ACC112 (cell line): ENCODE measurements around the gene CEP112.

ENCODE experiments used
- H2AFZ ChIP-seq: fragments of 200-600 bp; sonication (generic); one replicate; pipeline ENCODE4 v1.6.0; 2017; ENCODE audit warnings: antibody characterized with exemption, low read length; ENCODE audit not compliant: unreplicated experiment
- H3K27ac ChIP-seq: fragments of 200-600 bp; sonication (generic); 2 replicates; pipeline ENCODE4 v1.5.1; 2014; ENCODE audit warnings: low read depth, mild to moderate bottlenecking, antibody characterized with exemption, low read length, moderate library complexity
- H3K27me3 ChIP-seq: fragments of 200-600 bp; sonication (generic); 2 replicates; pipeline ENCODE4 v1.6.1; 2014; ENCODE audit warnings: mild to moderate bottlenecking, antibody characterized with exemption, low read length, moderate library complexity, mixed read lengths; ENCODE audit not compliant: insufficient read depth
- H3K36me3 ChIP-seq: fragments of 200-600 bp; sonication (generic); 2 replicates; pipeline ENCODE4 v1.6.1; 2016; ENCODE audit warnings: mild to moderate bottlenecking, antibody characterized with exemption, low read length, moderate library complexity, mixed read lengths; ENCODE audit not compliant: insufficient read depth
- H3K4me1 ChIP-seq: fragments of 200-600 bp; sonication (generic); one replicate; pipeline ENCODE4 v1.6.1; 2016; ENCODE audit warnings: low read length, mixed read lengths; ENCODE audit not compliant: insufficient read depth, unreplicated experiment, control insufficient read depth
- H3K4me3 ChIP-seq: fragments of 200-600 bp; sonication (generic); 2 replicates; pipeline ENCODE4 v1.5.1; 2014; ENCODE audit warnings: mild to moderate bottlenecking, low read depth, low read length
- H3K79me2 ChIP-seq: fragments of 200-600 bp; sonication (generic); one replicate; pipeline ENCODE4 v1.6.0; 2016; ENCODE audit warnings: low read length; ENCODE audit not compliant: control insufficient read depth, unreplicated experiment, insufficient read depth

The CEP112 gene

GRCh38 chr17:65966072-65966695 lies 225.7 kb downstream of the CEP112 start:
- H3K27ac ChIP-seq = no peak overlapping the region
- H3K79me2 ChIP-seq = no peaks in the 10 kb centered on the region
- H3K4me3 ChIP-seq = no peak overlapping the region
- no peaks in the 10 kb centered on the region for H3K4me1 ChIP-seq
- H2AFZ ChIP-seq = no peak overlapping the region
- no peaks in the 10 kb centered on the region for H3K27me3 ChIP-seq
- no peaks in the 10 kb centered on the region for H3K36me3 ChIP-seq

GRCh38 chr17:65963179-65963578 lies 228.8 kb downstream of the CEP112 start:
- H3K4me3 ChIP-seq = no peak overlapping the region
- peaks cover 6% of the 10 kb centered on the region; the same call in 1 of the 2 replicates for H3K36me3 ChIP-seq
- no peaks in the 10 kb centered on the region for H3K79me2 ChIP-seq
- no peaks in the 10 kb centered on the region for H3K4me1 ChIP-seq
- H3K27ac ChIP-seq = no peak overlapping the region
- H3K27me3 ChIP-seq = no peaks in the 10 kb centered on the region
- H2AFZ ChIP-seq = no peak overlapping the region

- no peak overlapping the region for H3K4me3 ChIP-seq
- peaks cover 6% of the 10 kb centered on the region; the same call in 1 of the 2 replicates for H3K36me3 ChIP-seq
- H3K27me3 ChIP-seq = no peaks in the 10 kb centered on the region
Measured at GRCh38 chr17:65959630-65960029, 232.3 kb downstream of the CEP112 start.

GRCh38 chr17:65956814-65957213 lies 235.1 kb downstream of the CEP112 start:
- H3K79me2 ChIP-seq = no peaks in the 10 kb centered on the region

More at GRCh38 chr17:65959630-65960029, 232.3 kb downstream of the CEP112 start:
- no peak overlapping the region for H3K27ac ChIP-seq
- no peak overlapping the region for H2AFZ ChIP-seq
- H3K4me1 ChIP-seq = no peaks in the 10 kb centered on the region
- no peaks in the 10 kb centered on the region for H3K79me2 ChIP-seq

GRCh38 chr17:65954148-65954449 lies 237.8 kb downstream of the CEP112 start:
- H3K36me3 ChIP-seq = peaks cover 9% of the 10 kb centered on the region
- H3K27me3 ChIP-seq = no peaks in the 10 kb centered on the region
- no peak overlapping the region for H3K27ac ChIP-seq
- no peak overlapping the region for H3K4me3 ChIP-seq
- no peaks in the 10 kb centered on the region for H3K79me2 ChIP-seq
- H2AFZ ChIP-seq = no peak overlapping the region
- H3K4me1 ChIP-seq = no peaks in the 10 kb centered on the region

More at GRCh38 chr17:65956814-65957213, 235.1 kb downstream of the CEP112 start:
- Histone ChIP-seq H2AFZ (no peak overlapping the region), H3K4me3 (no peak overlapping the region), H3K36me3 (peaks cover 13% of the 10 kb centered on the region), H3K27me3 (no peaks in the 10 kb centered on the region), H3K4me1 (no peaks in the 10 kb centered on the region), H3K27ac (no peak overlapping the region)

- no peaks in the 10 kb centered on the region for H3K4me1 ChIP-seq
- no peaks in the 10 kb centered on the region for H3K27me3 ChIP-seq
- H3K27ac ChIP-seq = no peak overlapping the region
- H2AFZ ChIP-seq = no peak overlapping the region
- peaks cover 7% of the 10 kb centered on the region for H3K36me3 ChIP-seq
- no peaks in the 10 kb centered on the region for H3K79me2 ChIP-seq
- no peak overlapping the region for H3K4me3 ChIP-seq
Measured at GRCh38 chr17:65953316-65954147, 238.4 kb downstream of the CEP112 start.

GRCh38 chr17:65952586-65952985 lies 239.3 kb downstream of the CEP112 start:
- no peak overlapping the region for H3K4me3 ChIP-seq
- no peaks in the 10 kb centered on the region for H3K27me3 ChIP-seq
- H3K4me1 ChIP-seq = no peaks in the 10 kb centered on the region
- H3K27ac ChIP-seq = no peak overlapping the region
- no peak overlapping the region for H2AFZ ChIP-seq
- H3K79me2 ChIP-seq = no peaks in the 10 kb centered on the region
- H3K36me3 ChIP-seq = peaks cover 7% of the 10 kb centered on the region

GRCh38 chr17:65952015-65952414 lies 239.9 kb downstream of the CEP112 start:
- Histone ChIP-seq H3K27me3 (no peaks in the 10 kb centered on the region), H3K4me3 (no peak overlapping the region), H3K4me1 (no peaks in the 10 kb centered on the region), H3K27ac (no peak overlapping the region), H3K36me3 (peaks cover 7% of the 10 kb centered on the region), H3K79me2 (no peaks in the 10 kb centered on the region), H2AFZ (no peak overlapping the region)

- no peak overlapping the region for H3K27ac ChIP-seq
- no peaks in the 10 kb centered on the region for H3K79me2 ChIP-seq
- no peaks in the 10 kb centered on the region for H3K4me1 ChIP-seq
- H2AFZ ChIP-seq = no peak overlapping the region
- no peak overlapping the region for H3K4me3 ChIP-seq
- H3K27me3 ChIP-seq = no peaks in the 10 kb centered on the region
- H3K36me3 ChIP-seq = peaks cover 3% of the 10 kb centered on the region
Measured at GRCh38 chr17:65947831-65948230, 244.1 kb downstream of the CEP112 start.

- no peak overlapping the region for H3K27ac ChIP-seq
- peaks cover 4% of the 10 kb centered on the region for H3K4me1 ChIP-seq
- H3K36me3 ChIP-seq = no peaks in the 10 kb centered on the region
- H3K79me2 ChIP-seq = no peaks in the 10 kb centered on the region
- no peak overlapping the region for H3K4me3 ChIP-seq
- H2AFZ ChIP-seq = no peak overlapping the region
- H3K27me3 ChIP-seq = no peaks in the 10 kb centered on the region
Measured at GRCh38 chr17:65942592-65942991, 249.3 kb downstream of the CEP112 start.

- Histone ChIP-seq H3K27ac (no peak overlapping the region), H2AFZ (no peak overlapping the region), H3K79me2 (no peaks in the 10 kb centered on the region), H3K4me1 (peaks cover 4% of the 10 kb centered on the region), H3K4me3 (no peak overlapping the region), H3K27me3 (no peaks in the 10 kb centered on the region), H3K36me3 (no peaks in the 10 kb centered on the region)
Measured at GRCh38 chr17:65941356-65941899, 250.5 kb downstream of the CEP112 start.
